ENCODE results near the gene EPHB3. TPM values are rescaled to one million over a fixed set of nuclear protein-coding genes. Genes with fewer than 3 reads are reported as not detected.

Gene EPHB3
- total RNA-seq, 1 donor from 2014 or later: 1.2 TPM

DNA sequence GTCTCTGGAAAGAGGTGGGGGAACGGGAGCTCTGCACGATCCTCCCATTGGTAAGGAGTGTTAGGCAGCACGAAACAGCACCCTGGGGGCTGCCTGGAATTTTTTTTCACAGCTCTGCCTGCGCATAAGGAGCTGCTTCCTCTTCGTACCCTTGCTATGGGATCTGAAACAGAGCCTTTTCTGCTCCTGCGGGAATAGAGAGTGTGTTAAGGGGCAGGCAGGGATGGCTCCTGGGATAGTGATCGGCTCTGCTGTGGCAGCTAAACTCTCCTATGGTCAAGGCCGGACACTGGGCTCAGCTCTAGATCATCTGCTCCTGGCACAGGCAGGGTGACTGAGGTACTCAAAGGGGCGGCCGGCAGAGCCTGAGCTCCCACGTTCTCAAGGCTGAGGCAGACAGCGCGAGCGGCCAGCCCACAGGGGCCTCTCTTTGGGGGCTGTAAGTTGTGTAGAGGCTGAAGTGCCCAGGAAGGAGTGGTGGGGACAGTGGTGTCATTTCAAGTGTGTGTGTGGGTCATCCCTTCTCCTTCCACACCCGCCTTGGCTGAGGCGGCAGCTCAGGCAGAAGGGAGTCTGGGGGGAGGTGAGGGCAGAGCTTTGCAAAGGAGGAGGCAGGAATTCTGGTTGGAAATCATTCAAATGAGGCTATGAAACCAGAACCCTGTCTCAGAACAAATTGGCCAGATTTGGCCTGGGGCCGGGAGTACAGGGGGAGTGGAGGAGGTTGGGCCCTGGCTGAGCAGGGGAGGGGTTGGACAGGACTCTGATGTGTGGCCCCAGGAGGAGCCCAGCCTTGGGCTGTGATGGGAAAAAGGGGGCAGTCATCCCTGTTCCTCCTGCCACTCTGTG is 31.0 kb downstream of the EPHB3 start:
- no peak overlapping the region for H3K27ac ChIP-seq
- intact Hi-C loops (cut with DNase I): no loop called here
- H3K27me3 ChIP-seq: no peaks in the 10 kb centered on the region
- TF ChIP-seq, protein P1, sequence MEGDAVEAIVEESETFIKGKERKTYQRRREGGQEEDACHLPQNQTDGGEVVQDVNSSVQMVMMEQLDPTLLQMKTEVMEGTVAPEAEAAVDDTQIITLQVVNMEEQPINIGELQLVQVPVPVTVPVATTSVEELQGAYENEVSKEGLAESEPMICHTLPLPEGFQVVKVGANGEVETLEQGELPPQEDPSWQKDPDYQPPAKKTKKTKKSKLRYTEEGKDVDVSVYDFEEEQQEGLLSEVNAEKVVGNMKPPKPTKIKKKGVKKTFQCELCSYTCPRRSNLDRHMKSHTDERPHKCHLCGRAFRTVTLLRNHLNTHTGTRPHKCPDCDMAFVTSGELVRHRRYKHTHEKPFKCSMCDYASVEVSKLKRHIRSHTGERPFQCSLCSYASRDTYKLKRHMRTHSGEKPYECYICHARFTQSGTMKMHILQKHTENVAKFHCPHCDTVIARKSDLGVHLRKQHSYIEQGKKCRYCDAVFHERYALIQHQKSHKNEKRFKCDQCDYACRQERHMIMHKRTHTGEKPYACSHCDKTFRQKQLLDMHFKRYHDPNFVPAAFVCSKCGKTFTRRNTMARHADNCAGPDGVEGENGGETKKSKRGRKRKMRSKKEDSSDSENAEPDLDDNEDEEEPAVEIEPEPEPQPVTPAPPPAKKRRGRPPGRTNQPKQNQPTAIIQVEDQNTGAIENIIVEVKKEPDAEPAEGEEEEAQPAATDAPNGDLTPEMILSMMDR (IDR thresholded peaks at IDR 0.05): no peak
- no peak overlapping the region for H3K4me3 ChIP-seq
- H3K36me3 ChIP-seq: no peaks in the 10 kb centered on the region
- H3K4me1 ChIP-seq: no peaks in the 10 kb centered on the region
- DNase-seq (ENCODE audit: low spot score in 2 of 2): no peak
- H3K9me3 ChIP-seq: no peaks in the 10 kb centered on the region

DNA sequence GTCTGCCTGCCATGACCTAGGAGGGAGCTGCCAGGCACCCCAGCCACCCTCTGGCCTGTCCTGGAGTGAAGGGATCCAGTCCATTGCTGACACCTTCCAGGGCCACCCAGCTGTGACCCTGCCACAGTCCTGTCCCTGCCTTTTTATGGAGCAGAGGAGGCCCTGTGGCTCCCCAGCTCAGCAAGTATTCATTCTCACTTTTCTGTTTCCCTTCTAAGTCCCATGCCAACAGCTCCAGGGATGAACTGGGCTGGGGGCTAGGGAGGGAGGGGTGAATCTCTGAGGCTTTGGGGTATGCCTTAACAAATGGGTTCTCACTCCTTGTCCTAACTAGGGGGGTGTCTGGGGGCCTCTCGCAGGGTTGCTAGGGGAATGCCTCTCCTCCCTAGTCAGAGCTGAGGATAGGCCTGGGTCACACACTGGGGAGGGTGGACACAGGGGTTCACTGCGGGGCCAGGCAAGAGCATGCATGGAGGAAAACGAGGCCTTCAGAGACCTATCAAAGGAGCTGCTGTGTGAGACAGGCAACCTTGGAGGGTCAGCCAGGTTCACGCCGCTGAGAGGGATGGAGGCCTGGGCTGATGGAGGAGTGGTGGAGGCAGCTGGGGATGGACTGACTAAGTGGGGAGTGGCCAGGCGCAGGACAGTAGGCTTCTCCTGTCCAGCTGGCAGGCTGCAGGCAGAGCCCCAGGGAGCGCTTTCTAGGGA is 31.8 kb downstream of the EPHB3 start:
- no peak for DNase-seq (ENCODE audit: low spot score in 2 of 2)
- Histone ChIP-seq H3K4me1 (no peaks in the 10 kb centered on the region), H3K27me3 (no peaks in the 10 kb centered on the region), H3K9me3 (no peaks in the 10 kb centered on the region), H3K4me3 (no peak overlapping the region), H3K36me3 (no peaks in the 10 kb centered on the region), H3K27ac (no peak overlapping the region)
- TF ChIP-seq, protein P1 (IDR thresholded peaks at IDR 0.05): no peak
- intact Hi-C loops (cut with DNase I): no loop called here

DNA sequence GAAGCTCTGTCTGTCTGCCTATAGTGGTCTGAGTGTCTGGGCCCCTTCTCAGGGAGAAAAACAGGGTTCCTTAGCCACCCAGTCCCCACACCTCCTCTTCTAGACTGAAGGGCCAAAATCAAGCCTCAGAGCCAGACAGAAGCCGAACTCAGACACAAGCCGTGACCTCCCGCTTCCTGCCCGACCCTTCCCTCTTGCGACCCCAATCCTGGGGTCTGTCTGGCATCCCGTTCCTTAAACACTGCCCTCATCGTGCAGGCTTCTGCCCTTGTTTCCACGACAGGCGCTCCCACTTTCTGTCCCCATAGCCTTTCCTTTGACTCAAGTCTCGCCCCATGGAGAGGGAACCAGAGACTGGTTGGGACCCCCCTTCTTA is 32.3 kb downstream of the EPHB3 start:
- Histone ChIP-seq H3K36me3 (no peaks in the 10 kb centered on the region), H3K9me3 (no peaks in the 10 kb centered on the region), H3K4me3 (no peak overlapping the region), H3K27me3 (no peaks in the 10 kb centered on the region), H3K4me1 (no peaks in the 10 kb centered on the region), H3K27ac (no peak overlapping the region)
- DNase-seq (ENCODE audit: low spot score in 2 of 2): no peak
- TF ChIP-seq, protein P1 (IDR thresholded peaks at IDR 0.05): no peak
- intact Hi-C loops (cut with DNase I): no loop called here

DNA sequence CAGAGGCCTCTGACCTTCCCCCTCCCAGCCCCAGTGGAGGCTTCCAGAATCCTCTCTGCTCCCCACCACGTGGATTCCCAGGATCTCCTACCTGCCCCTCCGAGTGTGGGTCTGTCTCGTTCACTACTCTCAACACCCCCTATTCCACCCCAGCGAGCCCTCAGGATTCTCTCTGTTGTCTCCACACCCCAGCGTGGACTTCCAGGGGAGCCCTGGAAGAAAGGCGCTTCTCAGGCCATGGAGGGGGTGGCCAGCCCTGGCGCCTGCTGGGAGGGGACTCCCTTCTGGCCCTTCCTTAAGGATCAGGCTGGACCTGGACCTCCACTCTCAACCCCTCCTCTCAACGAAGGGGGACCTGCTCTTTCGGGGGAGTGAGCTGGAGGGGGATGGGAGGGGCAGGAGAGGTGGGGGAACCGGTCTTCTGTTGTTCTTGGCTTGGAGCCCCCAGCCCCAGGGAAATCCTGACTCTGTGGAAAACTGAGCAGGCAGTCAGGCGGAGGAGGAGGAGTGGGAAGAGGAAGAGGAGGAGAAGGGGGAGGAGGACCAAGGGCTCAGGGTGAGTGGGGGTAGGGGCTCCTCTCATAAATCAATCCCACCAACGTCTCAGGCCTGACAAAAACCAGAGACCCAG is 32.9 kb downstream of the EPHB3 start:
- DNase-seq (ENCODE audit: low spot score in 2 of 2): no peak
- no peaks in the 10 kb centered on the region for H3K27me3 ChIP-seq
- H3K36me3 ChIP-seq: no peaks in the 10 kb centered on the region
- H3K4me3 ChIP-seq: no peak overlapping the region
- TF ChIP-seq, protein P1 (IDR thresholded peaks at IDR 0.05): no peak
- H3K4me1 ChIP-seq: no peaks in the 10 kb centered on the region
- intact Hi-C loops (cut with DNase I): no loop called here
- H3K9me3 ChIP-seq: no peaks in the 10 kb centered on the region
- no peak overlapping the region for H3K27ac ChIP-seq

DNA sequence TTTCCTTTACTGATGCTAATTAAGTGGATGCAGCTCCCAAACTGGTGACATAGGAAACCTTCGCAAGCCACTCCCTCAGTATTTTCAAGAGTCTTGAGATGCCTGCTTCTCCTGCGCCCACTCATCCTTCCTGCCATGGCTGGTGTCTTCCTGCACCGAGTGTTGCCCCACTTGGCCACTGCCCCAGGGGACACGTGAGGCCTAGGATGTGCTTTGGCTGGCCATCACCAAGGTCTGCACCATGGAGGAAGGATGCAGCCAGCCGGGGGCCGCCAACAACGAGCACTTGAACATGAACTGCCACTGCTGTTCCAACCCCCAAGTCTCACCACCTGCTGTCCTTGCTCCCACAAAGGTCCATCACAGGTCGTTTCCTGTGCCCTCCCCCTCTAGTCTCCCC is 34.1 kb downstream of the EPHB3 start:
- Histone ChIP-seq H3K36me3 (no peaks in the 10 kb centered on the region), H3K27ac (no peak overlapping the region), H3K4me1 (no peaks in the 10 kb centered on the region), H3K9me3 (no peaks in the 10 kb centered on the region), H3K27me3 (no peaks in the 10 kb centered on the region), H3K4me3 (no peak overlapping the region)
- TF ChIP-seq, protein P1 (IDR thresholded peaks at IDR 0.05): no peak
- no peak for DNase-seq (ENCODE audit: low spot score in 2 of 2)
- intact Hi-C loops (cut with DNase I): no loop called here

Measured in ascending aorta (tissue), 2 donors.